Pancreas (tissue), 10 donors: Measurements from ENCODE around the gene KCNG2. TPM values are rescaled to one million over a fixed set of nuclear protein-coding genes. Genes with fewer than 3 reads are reported as not detected.

Experiments
- ATAC-seq, 4 donors: fragments of 200-7000 bp; cut with Tn5 transposase; one replicate each; pipeline versions ENCODE4 v1.8.0 to v1.9.1; 2020; ENCODE audit warnings: mild to moderate bottlenecking in 4 of 4, moderate library complexity in 4 of 4
- DNase-seq, 6 donors: peaks; one replicate each; pipeline ENCODE4 v3.0.0-alpha.2; 2020
- FAIRE-seq: peaks from 2 replicates; lab custom pipeline; 2012; peaks lifted over from hg19 to GRCh38; lab: Jason Lieb, UNC
- H3K27ac ChIP-seq, 4 donors: fragments of 200-600 bp; sonication (generic); 1 replicate in 3 of 4; 2 replicates in 1 of 4; pipeline versions ENCODE4 v1.5.0 to v1.8.0; 2020
- H3K27me3 ChIP-seq, 4 donors: fragments of 200-600 bp; one replicate each; pipeline ENCODE4 v1.8.0; 2021
- H3K36me3 ChIP-seq, 3 donors: fragments of 200-600 bp; sonication (generic) in 1 of 3; one replicate each; pipeline versions ENCODE4 v1.5.0 to v1.8.0; 2020 to 2021
- H3K4me1 ChIP-seq, 3 donors: fragments of 200-600 bp; one replicate each; pipeline ENCODE4 v1.8.0; 2021
- H3K4me3 ChIP-seq, 4 donors: fragments of 200-600 bp; sonication (generic) in 2 of 4; one replicate each; pipeline versions ENCODE4 v1.5.0 to v1.8.0; 2020 to 2021
- H3K9me3 ChIP-seq, 4 donors: fragments of 200-600 bp; one replicate each; pipeline ENCODE4 v1.8.0; 2021
- whole genome bisulfite sequencing, 2 donors: extraction: QIAGEN DNeasy Blood & Tissue Kit; methylation state at CpG; one replicate each; pipeline ENCODE4 v1.1.7; 2013; 5-methylcytosine and 5-hydroxymethylcytosine counted together
- intact Hi-C, 3 donors: fragments of 100-400 bp; cut with DNase I; formaldehyde crosslinking; loops; one replicate each; pipeline versions ENCODE4 v1.11.1 to v1.14.2; 2022
- polyA plus RNA-seq, 2 donors: library from polyadenylated mRNA; stranded (reverse); fragments of 200-250 nt; gene quantifications; one replicate each; pipeline ENCODE4 v1.2.3, GENCODE V29; 2013
- total RNA-seq, 6 donors: library from RNA; stranded (reverse); fragmentation: NEBNext Ultra II Directional in 4 of 6; extraction: Animal tissue kit (Norgen Biotek cat#: 25700) in 4 of 6; gene quantifications; one replicate each; pipeline versions ENCODE4 v1.2.1 to v1.2.4, GENCODE V29; 2021 to 2023
- TF ChIP-seq, protein P1 (sequence below), 4 donors: fragments of 200-600 bp; sonication (generic) in 3 of 4; IDR thresholded peaks; one replicate each; pipeline versions ENCODE4 v1.5.0 to v1.8.0; 2021; ENCODE audit warnings: antibody characterized with exemption in 4 of 4
- donor health status: healthy with polysubstance abuse.
- donor health status: DM: no; HTN: no; CAD: no; lungs with moderate emphysema.
- donor health status: DM: no; HTN: no; CAD: no.
- donor health status: control.
- donor health status: control.
- donor health status: Bipolar disorder and iron deficiency.
- donor health status: DM: yes; HTN: yes; CAD: no.
- donor health status: DM: no; HTN: no; CAD: no.
- donor health status: DM: no; HTN: no; CAD: no.
- donor health status: DM: yes; HTN: yes; CAD: no.

KCNG2 gene
- total and polyA plus RNA-seq, 8 donors: 0.12 to 0.22 (median 0.13) TPM; not detected in 5

- no peak for FAIRE-seq
- H3K27ac ChIP-seq: no peak overlapping the region
- H3K9me3 ChIP-seq: no peaks in the 10 kb centered on the region
- peak in 1 of 6 donors; percentile 60 for DNase-seq
- peaks cover 0 to 23% (median 9%) of the 10 kb centered on the region in 4 donors for H3K27me3 ChIP-seq
- no peaks in the 10 kb centered on the region for H3K36me3 ChIP-seq
- 4 to 6% methylated on average over 58 to 106 of the region's 106 CpGs for WGBS, 2 donors
- ATAC-seq: no peak
- H3K4me3 ChIP-seq: peak overlapping the region in 2 of 4 donors; percentile 9 to 31
- H3K4me1 ChIP-seq: peaks cover 0 to 17% (median 0%) of the 10 kb centered on the region in 3 donors
- TF ChIP-seq, protein P1, sequence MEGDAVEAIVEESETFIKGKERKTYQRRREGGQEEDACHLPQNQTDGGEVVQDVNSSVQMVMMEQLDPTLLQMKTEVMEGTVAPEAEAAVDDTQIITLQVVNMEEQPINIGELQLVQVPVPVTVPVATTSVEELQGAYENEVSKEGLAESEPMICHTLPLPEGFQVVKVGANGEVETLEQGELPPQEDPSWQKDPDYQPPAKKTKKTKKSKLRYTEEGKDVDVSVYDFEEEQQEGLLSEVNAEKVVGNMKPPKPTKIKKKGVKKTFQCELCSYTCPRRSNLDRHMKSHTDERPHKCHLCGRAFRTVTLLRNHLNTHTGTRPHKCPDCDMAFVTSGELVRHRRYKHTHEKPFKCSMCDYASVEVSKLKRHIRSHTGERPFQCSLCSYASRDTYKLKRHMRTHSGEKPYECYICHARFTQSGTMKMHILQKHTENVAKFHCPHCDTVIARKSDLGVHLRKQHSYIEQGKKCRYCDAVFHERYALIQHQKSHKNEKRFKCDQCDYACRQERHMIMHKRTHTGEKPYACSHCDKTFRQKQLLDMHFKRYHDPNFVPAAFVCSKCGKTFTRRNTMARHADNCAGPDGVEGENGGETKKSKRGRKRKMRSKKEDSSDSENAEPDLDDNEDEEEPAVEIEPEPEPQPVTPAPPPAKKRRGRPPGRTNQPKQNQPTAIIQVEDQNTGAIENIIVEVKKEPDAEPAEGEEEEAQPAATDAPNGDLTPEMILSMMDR (IDR thresholded peaks at IDR 0.05): no peak
- intact Hi-C loops: no loop called here
Measured at GRCh38 chr18:79787865-79788733, 9.6 kb upstream of the KCNG2 start.

DNA sequence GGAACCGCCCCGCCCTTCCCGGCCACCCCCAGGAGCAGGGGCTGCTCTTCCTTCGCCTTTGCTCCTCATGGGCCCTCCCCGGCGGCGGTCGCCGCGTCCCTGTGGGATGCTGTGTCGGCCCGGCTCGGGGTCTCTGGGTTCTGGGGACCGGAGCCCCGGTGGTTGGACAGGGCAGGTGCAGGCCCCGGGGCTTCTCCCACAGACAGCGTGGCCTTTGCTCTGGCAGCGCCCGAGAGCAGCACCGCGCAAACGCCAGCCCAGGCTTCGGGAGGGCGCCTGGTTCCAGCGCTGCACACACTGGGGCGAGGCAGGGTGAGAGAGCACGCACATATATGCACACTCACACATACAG, 9.0 kb upstream of the KCNG2 start:
- no peak overlapping the region for H3K4me3 ChIP-seq
- no peak for ATAC-seq

GRCh38 chr18:79789091-79789891, 8.4 kb upstream of the KCNG2 start:
- TF ChIP-seq, protein P1 (IDR thresholded peaks at IDR 0.05): no peak
- Histone ChIP-seq H3K27ac (no peak overlapping the region), H3K4me3 (no peak overlapping the region), H3K4me1 (peaks cover 0 to 18% (median 0%) of the 10 kb centered on the region in 3 donors), H3K27me3 (peaks cover 0 to 23% (median 9%) of the 10 kb centered on the region in 4 donors), H3K9me3 (no peaks in the 10 kb centered on the region), H3K36me3 (no peaks in the 10 kb centered on the region)
- FAIRE-seq: no peak
- no peak for ATAC-seq
- intact Hi-C loops: no loop called here
- WGBS, 2 donors: 85 to 89% methylated on average over 54 of the region's 54 CpGs
- DNase-seq: peak in 1 of 6 donors; percentile 48

More for the DNA sequence above, 9.0 kb upstream of the KCNG2 start:
- Histone ChIP-seq H3K9me3 (no peaks in the 10 kb centered on the region), H3K27ac (no peak overlapping the region), H3K27me3 (peaks cover 0 to 23% (median 9%) of the 10 kb centered on the region in 4 donors), H3K36me3 (no peaks in the 10 kb centered on the region), H3K4me1 (peaks cover 0 to 18% (median 0%) of the 10 kb centered on the region in 3 donors)
- DNase-seq: peak in 1 of 6 donors; percentile 56
- WGBS, 2 donors: 33 to 40% methylated on average over 26 to 27 of the region's 27 CpGs
- no peak for FAIRE-seq
- TF ChIP-seq, protein P1 (IDR thresholded peaks at IDR 0.05): no peak
- intact Hi-C loops: no loop called here

- 66 to 69% methylated on average over 46 of the region's 46 CpGs for WGBS, 2 donors
- ATAC-seq (no peak), FAIRE-seq (no peak), DNase-seq (peak in 1 of 6 donors; percentile 55)
- intact Hi-C loops: no loop called here
- Histone ChIP-seq H3K27me3 (peaks cover 0 to 23% (median 9%) of the 10 kb centered on the region in 4 donors), H3K4me1 (peaks cover 0 to 18% (median 0%) of the 10 kb centered on the region in 3 donors), H3K4me3 (no peak overlapping the region), H3K27ac (no peak overlapping the region), H3K36me3 (no peaks in the 10 kb centered on the region), H3K9me3 (no peaks in the 10 kb centered on the region)
- TF ChIP-seq, protein P1 (IDR thresholded peaks at IDR 0.05): no peak
Measured at GRCh38 chr18:79789901-79790890, 7.5 kb upstream of the KCNG2 start.
